IPS-20b (cell line): ENCODE measurements around the gene KRT73.

ENCODE experiments used
- H3K27ac ChIP-seq: one replicate; pipeline ENCODE4 v1.5.1; 2013; ENCODE audit warnings: low read length
- H3K27me3 ChIP-seq: 2 replicates; pipeline ENCODE4 v1.6.1; 2013; ENCODE audit warnings: mild to moderate bottlenecking, low read length, inconsistent platforms; ENCODE audit not compliant: insufficient read depth
- H3K36me3 ChIP-seq: 2 replicates; pipeline ENCODE4 v1.6.1; 2013; ENCODE audit warnings: low read depth, mild to moderate bottlenecking, inconsistent platforms, low read length, moderate library complexity; ENCODE audit not compliant: insufficient read depth
- H3K4me1 ChIP-seq: 2 replicates; pipeline ENCODE4 v1.6.1; 2013; ENCODE audit warnings: mild to moderate bottlenecking, control low read depth, inconsistent platforms, low read length, moderate library complexity; ENCODE audit not compliant: insufficient read depth
- H3K4me3 ChIP-seq: 2 replicates; pipeline ENCODE4 v1.5.1; 2013; ENCODE audit warnings: mild to moderate bottlenecking, low read length, inconsistent platforms
- H3K9ac ChIP-seq: 2 replicates; pipeline ENCODE4 v1.6.1; 2013; ENCODE audit warnings: low read depth, mild to moderate bottlenecking, inconsistent platforms, low read length, moderate library complexity
- H3K9me3 ChIP-seq: 2 replicates; pipeline ENCODE4 v1.6.1; 2013; ENCODE audit warnings: mild to moderate bottlenecking, low read depth, low read length, inconsistent platforms; ENCODE audit not compliant: insufficient read depth

The KRT73 gene

GRCh38 chr12:52591521-52591920, 26.8 kb downstream of the KRT73 start:
- no peak overlapping the region for H3K9ac ChIP-seq

GRCh38 chr12:52590021-52590420, 28.3 kb downstream of the KRT73 start:
- Histone ChIP-seq H3K36me3 (no peaks in the 10 kb centered on the region), H3K4me3 (no peak overlapping the region), H3K27me3 (no peaks in the 10 kb centered on the region), H3K9ac (no peak overlapping the region), H3K9me3 (peaks cover 36% of the 10 kb centered on the region), H3K4me1 (no peaks in the 10 kb centered on the region), H3K27ac (no peak overlapping the region)

More at GRCh38 chr12:52591521-52591920, 26.8 kb downstream of the KRT73 start:
- no peak overlapping the region for H3K4me3 ChIP-seq
- no peaks in the 10 kb centered on the region for H3K4me1 ChIP-seq
- H3K27ac ChIP-seq = no peak overlapping the region
- peaks cover 36% of the 10 kb centered on the region for H3K9me3 ChIP-seq
- H3K27me3 ChIP-seq = no peaks in the 10 kb centered on the region
- H3K36me3 ChIP-seq = no peaks in the 10 kb centered on the region

GRCh38 chr12:52587563-52587962, 30.8 kb downstream of the KRT73 start:
- Histone ChIP-seq H3K4me1 (no peaks in the 10 kb centered on the region), H3K4me3 (no peak overlapping the region), H3K36me3 (no peaks in the 10 kb centered on the region), H3K27ac (no peak overlapping the region), H3K27me3 (no peaks in the 10 kb centered on the region), H3K9ac (no peak overlapping the region), H3K9me3 (peaks cover 29% of the 10 kb centered on the region)

- no peaks in the 10 kb centered on the region for H3K27me3 ChIP-seq
Observed at GRCh38 chr12:52585946-52586345, 32.4 kb downstream of the KRT73 start.

GRCh38 chr12:52585066-52585465, 33.3 kb downstream of the KRT73 start:
- Histone ChIP-seq H3K27ac (no peak overlapping the region), H3K36me3 (no peaks in the 10 kb centered on the region), H3K4me3 (no peak overlapping the region), H3K4me1 (no peaks in the 10 kb centered on the region), H3K9me3 (peaks cover 9% of the 10 kb centered on the region; the same call in 1 of the 2 replicates), H3K27me3 (no peaks in the 10 kb centered on the region), H3K9ac (no peak overlapping the region)

More at GRCh38 chr12:52585946-52586345, 32.4 kb downstream of the KRT73 start:
- Histone ChIP-seq H3K9ac (no peak overlapping the region), H3K4me3 (no peak overlapping the region), H3K27ac (no peak overlapping the region), H3K4me1 (no peaks in the 10 kb centered on the region), H3K36me3 (no peaks in the 10 kb centered on the region), H3K9me3 (peaks cover 17% of the 10 kb centered on the region)

GRCh38 chr12:52584156-52584682, 34.1 kb downstream of the KRT73 start:
- no peaks in the 10 kb centered on the region for H3K4me1 ChIP-seq
- no peak overlapping the region for H3K4me3 ChIP-seq
- 0 out of 2 replicates have a peak, but pooled peaks cover under 1% of the 10 kb centered on the region for H3K9me3 ChIP-seq
- no peaks in the 10 kb centered on the region for H3K27me3 ChIP-seq
- H3K9ac ChIP-seq = no peak overlapping the region
- H3K36me3 ChIP-seq = no peaks in the 10 kb centered on the region
- H3K27ac ChIP-seq = no peak overlapping the region

- Histone ChIP-seq H3K4me3 (no peak overlapping the region), H3K27ac (no peak overlapping the region), H3K27me3 (no peaks in the 10 kb centered on the region), H3K4me1 (no peaks in the 10 kb centered on the region), H3K36me3 (no peaks in the 10 kb centered on the region), H3K9me3 (no peaks in the 10 kb centered on the region), H3K9ac (no peak overlapping the region)
Observed at GRCh38 chr12:52582971-52583456, 35.3 kb downstream of the KRT73 start.

GRCh38 chr12:52582486-52582885, 35.9 kb downstream of the KRT73 start:
- Histone ChIP-seq H3K4me3 (no peak overlapping the region), H3K27ac (no peak overlapping the region), H3K4me1 (no peaks in the 10 kb centered on the region)

GRCh38 chr12:52581481-52581880, 36.9 kb downstream of the KRT73 start:
- Histone ChIP-seq H3K36me3 (no peaks in the 10 kb centered on the region), H3K27ac (no peak overlapping the region), H3K9me3 (no peaks in the 10 kb centered on the region), H3K9ac (no peak overlapping the region), H3K4me1 (no peaks in the 10 kb centered on the region), H3K4me3 (no peak overlapping the region), H3K27me3 (no peaks in the 10 kb centered on the region)

More at GRCh38 chr12:52582486-52582885, 35.9 kb downstream of the KRT73 start:
- Histone ChIP-seq H3K27me3 (no peaks in the 10 kb centered on the region), H3K9ac (no peak overlapping the region), H3K9me3 (no peaks in the 10 kb centered on the region), H3K36me3 (no peaks in the 10 kb centered on the region)

- Histone ChIP-seq H3K27ac (no peak overlapping the region), H3K27me3 (no peaks in the 10 kb centered on the region), H3K4me3 (no peak overlapping the region), H3K9me3 (no peaks in the 10 kb centered on the region), H3K36me3 (no peaks in the 10 kb centered on the region), H3K4me1 (no peaks in the 10 kb centered on the region), H3K9ac (no peak overlapping the region)
Observed at GRCh38 chr12:52581066-52581465, 37.3 kb downstream of the KRT73 start.

GRCh38 chr12:52580496-52580895, 37.9 kb downstream of the KRT73 start:
- no peaks in the 10 kb centered on the region for H3K36me3 ChIP-seq
- no peak overlapping the region for H3K27ac ChIP-seq
- H3K27me3 ChIP-seq = no peaks in the 10 kb centered on the region
- H3K9me3 ChIP-seq = no peaks in the 10 kb centered on the region
- H3K9ac ChIP-seq = no peak overlapping the region
- no peak overlapping the region for H3K4me3 ChIP-seq
- no peaks in the 10 kb centered on the region for H3K4me1 ChIP-seq
